Lower leg skin (tissue), 3 donors: ENCODE data around the gene ITGA2.

Experiments used
- POLR2A ChIP-seq, 2 donors: fragments of 450-650 bp; IDR thresholded peaks; one replicate each; pipeline ENCODE4 v1.6.1; 2016 to 2017; ENCODE audit warnings: antibody characterized with exemption in 2 of 2, mild to moderate bottlenecking in 1 of 2, moderate library complexity in 1 of 2
- TF ChIP-seq, protein P1 (sequence below), 3 donors: fragments of 450-650 bp; IDR thresholded peaks; one replicate each; pipeline ENCODE4 v1.5.1; 2016; ENCODE audit warnings: antibody characterized with exemption in 3 of 3, mild to moderate bottlenecking in 3 of 3, moderate library complexity in 2 of 3

- TF ChIP-seq, protein P1, sequence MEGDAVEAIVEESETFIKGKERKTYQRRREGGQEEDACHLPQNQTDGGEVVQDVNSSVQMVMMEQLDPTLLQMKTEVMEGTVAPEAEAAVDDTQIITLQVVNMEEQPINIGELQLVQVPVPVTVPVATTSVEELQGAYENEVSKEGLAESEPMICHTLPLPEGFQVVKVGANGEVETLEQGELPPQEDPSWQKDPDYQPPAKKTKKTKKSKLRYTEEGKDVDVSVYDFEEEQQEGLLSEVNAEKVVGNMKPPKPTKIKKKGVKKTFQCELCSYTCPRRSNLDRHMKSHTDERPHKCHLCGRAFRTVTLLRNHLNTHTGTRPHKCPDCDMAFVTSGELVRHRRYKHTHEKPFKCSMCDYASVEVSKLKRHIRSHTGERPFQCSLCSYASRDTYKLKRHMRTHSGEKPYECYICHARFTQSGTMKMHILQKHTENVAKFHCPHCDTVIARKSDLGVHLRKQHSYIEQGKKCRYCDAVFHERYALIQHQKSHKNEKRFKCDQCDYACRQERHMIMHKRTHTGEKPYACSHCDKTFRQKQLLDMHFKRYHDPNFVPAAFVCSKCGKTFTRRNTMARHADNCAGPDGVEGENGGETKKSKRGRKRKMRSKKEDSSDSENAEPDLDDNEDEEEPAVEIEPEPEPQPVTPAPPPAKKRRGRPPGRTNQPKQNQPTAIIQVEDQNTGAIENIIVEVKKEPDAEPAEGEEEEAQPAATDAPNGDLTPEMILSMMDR (IDR thresholded peaks at IDR 0.05): no peak
- no peak for TF ChIP-seq POLR2A (IDR thresholded peaks at IDR 0.05)
Observed at GRCh38 chr5:52956915-52957747, 32.0 kb upstream of the ITGA2 start.
